ENCODE data around the gene SAMSN1.

The SAMSN1 gene

DNA sequence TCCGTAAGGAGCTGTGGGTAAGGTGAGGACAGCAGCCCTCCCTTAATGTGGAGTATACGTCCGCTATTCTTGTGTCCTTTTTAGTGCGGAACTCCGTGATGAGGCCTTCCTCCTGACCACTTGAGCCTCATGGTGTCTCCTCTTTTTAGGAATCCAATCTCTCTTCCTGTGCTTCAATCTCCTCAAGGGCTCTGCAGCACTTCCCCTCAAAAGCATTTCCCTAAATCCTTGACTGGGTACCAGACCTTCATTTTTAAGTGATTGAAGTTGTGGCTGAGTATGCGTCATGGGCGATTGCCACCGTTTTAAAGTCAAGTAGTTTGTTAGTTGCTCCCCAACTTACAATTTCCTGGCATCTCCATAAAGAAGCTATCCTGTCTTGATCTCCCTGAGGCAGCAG is 62.8 kb downstream of the SAMSN1 start:
- DNase-seq = no peak

DNA sequence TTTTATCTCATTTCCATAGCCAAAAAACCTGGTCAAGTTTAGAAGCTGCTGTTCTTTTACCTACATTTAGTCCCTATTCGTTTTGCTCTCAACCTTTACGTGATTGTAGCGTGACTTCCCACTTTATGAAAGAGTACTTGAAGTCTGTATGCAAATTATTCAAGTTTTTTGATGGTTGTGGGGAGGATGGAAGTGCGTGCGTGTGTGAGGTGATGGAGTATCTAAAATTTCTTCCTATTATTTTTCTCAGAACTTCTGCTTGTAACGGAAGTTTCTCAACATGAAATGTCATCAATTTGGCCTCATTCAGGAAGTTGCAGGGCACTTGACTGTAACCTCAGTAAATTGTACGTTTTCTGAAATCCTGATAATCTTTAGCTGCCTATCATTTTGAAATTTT is 64.0 kb downstream of the SAMSN1 start:
- DNase-seq = peak; percentile 34

DNA sequence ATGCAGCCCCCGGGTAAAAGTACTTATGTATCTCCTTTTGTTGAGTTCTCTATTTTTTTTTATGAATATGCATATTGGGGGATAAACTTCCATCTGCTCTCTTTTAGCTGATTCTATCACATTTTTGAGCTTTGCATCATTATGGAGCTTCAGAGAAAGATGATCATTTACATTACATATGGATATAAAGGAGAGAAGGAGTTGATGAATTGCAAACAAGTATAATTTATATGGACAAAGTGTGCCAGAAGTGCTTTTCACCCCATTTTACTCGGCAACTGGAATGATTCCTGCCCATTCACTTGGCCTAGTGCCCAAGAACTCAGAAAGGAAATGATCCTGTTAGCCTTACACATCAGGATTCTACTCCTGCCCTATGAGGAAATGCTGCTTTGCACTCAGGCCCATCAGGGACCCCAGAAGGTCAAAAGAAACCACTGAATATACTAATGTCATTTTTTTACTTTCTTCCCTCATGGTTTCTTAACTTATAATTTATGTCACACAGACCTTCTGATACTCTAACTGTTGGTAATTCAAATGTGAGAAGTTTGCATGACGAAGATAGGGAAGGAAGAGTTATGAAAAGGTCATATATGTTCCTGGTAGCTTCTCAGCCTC is 65.6 kb downstream of the SAMSN1 start:
- DNase-seq = no peak

DNA sequence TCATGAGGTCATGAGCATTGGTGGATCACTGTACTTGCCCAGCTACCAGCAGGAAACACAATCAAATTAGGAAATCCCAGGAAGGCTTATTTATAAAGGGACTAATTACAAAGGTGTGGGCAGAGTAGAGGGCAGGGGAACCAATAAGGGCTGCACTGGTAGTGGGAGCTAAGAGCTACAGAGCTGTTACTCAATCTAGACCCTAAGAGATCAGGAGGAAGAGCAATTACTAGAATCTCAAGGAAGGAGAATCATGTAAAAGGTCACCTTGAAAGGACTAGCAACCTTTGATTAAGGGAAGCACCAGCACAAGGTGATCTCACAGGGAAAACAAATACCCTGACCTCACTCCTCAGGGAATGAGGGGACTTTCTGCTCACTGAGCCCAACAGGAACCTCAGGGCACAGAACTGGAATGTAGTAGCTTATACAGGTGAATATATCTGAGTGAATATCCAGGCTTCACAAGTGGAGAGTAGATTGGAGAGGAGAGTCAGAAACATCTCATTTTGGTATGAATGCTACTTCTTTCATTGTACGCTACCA is 66.8 kb downstream of the SAMSN1 start:
- no peak for DNase-seq

DNA sequence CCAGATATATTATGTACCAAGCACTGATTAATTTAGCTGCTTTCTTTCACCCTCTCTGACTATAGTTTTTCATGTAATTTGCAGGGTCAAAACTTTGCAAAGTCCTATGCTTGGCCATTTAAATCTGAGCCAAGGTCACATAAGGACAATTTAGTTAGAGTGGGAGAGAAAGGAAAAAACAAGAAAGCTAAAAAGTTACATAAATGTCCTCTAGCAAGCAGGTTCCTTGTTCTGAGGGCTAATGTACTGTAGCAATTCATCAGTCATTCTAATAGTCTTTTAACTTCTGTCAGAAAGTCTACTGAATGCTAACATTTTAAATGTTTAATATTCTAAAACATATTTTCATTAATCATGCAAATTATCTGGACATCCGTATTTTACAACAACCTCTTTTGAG is 68.3 kb downstream of the SAMSN1 start:
- DNase-seq = no peak

DNA sequence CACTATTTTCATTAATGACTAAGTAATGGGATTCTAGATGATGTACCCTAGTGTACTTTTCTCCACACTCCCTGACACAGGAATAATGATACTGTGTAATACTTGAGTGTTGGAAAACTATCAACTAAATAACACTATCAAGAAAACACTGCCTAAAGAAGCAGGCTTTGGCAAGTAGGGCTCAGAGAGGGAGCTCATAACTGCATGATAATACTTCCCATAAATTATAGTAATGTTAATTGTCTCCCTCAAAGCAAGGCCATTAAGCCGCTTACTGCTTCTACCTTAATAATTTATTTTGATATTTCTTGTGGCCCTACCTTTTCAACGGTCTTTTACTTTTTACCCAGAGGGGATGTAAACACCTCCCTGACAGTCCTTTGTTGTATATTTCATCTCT is 69.0 kb downstream of the SAMSN1 start:
- DNase-seq = no peak

DNA sequence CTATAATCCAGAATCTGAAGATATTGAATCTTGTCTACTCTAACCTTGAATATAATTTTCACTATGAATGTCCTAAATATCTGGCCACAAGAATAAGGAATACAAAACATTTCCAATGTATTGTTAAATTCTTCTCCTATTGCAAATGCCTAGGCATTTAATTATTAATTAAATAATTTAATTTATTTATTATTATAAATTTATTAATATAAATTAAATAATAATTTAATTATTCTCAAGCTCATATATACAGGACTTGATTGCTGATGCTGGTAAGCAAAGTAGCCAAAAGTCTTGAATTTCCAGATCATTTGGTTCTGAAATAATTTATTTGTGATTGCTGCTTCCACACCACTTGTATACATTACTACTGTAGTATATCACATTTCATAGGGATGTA is 71.1 kb downstream of the SAMSN1 start:
- DNase-seq = no peak

DNA sequence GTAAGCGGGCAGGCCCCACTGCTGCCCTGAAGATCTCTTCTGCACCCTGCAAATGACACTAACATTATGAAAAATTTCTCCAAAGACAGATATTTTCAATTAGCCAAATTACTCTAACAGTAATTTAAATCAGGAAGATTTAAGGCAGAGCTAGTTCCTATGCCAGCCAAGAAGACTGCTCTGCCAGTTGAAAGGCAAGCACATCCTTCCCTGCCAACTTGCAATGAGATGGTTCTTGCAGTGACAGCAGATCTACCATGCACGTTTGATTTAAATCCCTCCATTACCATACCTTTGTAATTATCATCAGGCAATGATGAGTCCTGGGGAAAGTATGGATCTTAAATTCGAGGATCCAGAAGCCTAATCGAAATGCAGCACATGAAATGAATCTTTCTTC is 76.5 kb downstream of the SAMSN1 start:
- DNase-seq = no peak

DNA sequence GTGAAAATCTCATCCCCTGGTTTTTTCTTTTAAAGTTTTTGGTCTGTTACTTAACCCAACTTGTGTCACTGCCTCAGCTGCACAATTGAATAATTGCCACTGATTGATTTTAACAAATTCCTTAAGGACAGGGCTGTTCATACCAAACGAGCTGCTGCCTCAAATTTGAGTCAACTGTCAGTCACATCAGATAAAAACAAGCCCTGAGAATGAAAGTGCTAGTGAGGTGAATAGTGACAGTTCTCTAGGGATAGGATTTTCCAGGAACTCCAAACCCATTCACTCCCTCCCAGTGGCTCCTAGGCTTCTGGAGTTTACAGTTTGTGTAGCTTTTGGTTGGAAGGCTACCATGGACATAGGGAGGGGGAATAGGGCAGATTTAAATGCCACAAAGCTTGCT is 79.4 kb downstream of the SAMSN1 start:
- DNase-seq = no peak

DNA sequence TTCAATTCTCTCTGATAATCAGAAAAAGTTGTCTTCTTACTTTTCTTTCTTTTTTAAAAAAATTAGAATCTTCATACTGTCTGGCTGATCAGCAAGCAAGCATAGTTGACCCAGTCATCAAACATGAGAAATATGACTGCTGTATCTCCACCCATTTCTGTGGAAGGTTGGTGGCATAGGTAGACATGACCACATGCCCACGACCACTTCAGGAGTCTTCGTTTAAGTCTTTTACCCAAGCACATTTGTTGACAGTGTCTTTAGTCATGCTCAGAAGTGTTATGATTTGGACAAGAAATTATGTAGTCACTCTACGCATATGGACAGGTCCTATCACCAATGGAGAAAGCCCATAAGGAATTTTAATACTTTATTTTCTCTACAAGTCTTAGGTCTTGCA is 88.4 kb downstream of the SAMSN1 start:
- no peak for DNase-seq

DNA sequence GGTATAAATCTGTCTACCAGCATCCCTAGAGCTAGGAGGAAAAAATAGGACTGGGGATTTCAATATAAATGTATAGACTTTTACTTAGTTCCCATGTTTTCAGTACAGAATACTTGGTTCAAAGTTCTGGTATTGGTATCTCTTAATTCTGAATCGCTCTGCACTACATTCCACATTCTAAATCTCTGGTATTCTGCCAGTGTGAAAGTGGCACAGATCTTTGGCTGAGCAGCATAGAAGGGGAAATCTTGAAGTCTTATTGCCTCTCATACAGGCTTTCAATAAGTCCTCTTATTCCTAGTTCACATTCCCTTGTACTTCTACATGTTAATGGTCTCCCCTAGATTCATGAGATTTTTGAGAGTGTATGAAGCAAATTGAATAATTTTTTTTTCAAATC is 89.2 kb downstream of the SAMSN1 start:
- DNase-seq = no peak

DNA sequence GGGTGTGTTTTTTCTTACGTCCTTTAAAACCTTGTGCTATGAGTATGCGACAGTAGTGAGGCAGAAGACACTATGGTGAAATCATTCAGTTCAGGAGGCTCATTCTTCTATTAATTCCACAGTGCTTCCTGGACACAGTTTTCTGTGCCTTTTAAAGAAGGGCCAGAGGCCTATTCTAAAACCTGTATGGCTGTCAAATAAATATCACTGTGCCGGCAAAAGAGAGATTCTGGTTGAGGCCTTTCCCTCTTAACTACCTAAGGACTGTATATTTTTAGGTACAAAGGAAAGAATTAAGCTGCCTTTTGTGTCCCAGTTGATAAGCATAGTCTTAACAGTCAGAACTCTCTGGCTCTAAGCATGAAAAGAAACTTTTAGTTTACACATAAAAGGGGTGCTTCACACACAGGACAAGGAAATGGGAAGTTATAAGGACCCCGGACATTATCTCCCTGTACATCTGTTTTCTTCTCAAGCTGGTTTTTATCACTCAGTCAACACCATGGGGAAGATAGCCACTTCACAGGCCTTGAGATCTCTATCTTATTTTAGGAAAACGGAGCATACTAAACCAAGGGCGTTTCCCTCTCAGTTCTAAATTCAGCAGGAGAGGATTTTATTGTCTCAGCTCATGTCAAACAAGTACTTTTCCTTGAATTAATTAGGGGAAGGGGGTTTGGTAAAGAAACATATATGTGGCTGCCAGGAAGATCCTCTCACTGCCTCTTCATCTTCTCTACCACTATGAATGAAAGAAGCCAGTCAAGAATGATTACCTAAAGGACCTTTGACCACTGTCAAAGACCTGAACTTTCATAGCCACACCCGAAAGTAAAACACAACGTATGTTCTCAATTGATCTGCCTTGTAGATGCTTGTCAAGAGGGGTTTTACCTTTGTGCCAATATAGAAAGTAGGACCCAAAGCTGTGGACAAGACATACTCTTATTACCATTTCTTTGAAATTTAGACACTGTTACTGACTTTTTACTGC is 91.8 kb downstream of the SAMSN1 start:
- no peak for DNase-seq

DNA sequence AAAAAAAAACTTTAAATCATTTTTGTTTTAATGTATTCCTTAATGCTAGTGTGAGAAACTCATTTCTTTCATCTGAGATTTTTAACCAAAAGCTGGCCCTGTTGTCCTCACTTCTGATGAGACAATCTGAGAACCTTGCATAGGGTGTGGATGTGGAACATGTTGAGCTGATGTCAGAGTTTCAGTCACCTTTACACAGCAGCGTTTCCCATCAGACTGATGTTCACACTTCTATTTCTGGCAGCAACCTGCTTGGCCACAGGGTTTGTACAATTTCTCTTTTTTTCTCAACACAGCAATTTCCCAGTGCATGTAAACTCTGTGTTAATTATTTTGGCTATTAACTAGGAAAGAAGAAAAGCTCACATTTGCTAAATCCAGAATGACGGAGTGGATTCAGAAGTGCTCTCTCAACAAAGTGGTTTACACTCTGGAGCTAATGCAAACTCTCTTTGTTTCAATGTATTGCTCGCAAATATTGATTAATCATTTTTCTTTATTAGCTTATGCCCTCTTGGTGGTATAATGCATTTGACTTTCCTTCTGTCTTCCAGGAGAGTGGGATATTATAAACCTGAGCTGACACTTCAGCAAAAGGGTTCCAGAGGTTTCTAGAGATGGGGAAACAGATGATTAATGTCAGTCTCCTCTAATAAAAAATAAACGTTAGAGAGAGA is 92.6 kb downstream of the SAMSN1 start:
- DNase-seq = peak; percentile 19

DNA sequence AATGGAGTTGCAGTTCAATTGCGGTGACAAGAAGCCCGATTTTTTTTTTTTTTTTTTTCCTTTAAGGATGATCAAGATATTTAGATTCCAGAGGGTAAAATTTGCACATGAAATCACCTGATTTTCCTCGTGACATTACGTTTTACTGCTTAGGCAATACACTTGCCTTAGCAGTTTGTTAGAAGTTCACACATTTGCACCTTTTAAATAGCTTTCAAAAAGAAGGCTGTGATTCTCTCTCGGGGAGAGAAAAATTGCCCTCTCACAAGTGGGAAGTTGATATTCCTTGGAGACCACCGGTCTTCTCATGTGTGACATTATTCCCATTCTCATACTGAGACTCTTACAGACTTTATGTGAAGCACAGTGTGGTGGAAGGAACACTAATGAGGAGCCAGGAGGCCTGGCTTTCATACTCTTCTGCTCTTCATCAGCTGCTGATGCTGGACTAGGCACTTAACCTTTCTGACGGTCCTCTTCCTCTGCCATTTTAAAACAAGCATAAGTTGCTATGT is 93.3 kb downstream of the SAMSN1 start:
- no peak for DNase-seq

DNA sequence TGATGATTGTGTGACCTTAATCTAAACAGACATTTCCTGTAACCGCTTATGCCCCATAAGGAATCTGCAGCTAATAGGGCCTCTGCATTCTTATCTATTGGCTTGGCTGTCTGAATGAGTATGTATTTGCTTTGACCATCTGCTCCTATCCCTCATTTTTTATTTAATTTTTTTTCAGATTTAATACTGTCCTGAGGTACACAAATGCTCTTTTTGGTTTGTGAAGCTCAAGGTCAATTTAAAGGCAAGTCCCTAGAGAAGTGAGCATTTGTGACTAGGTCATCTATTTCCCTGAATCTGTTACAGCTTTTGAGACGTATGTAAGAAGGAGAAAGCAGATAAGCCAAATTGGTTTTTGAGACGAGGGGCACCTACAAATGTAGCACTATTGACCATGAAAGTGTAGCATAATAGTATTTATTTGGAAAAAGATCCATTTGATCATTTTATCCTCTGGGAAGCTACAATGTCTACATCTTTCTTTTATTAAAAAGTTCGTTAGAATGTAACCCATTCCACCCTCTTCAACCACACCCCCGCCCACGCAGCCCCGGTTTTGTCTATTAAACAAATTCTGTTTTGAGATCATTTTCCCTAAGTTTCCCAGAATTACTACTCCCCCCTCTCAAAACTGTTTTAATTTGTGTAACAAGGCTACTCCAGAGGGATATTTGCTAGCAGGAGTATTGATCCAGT is 93.9 kb downstream of the SAMSN1 start:
- no peak for DNase-seq

DNA sequence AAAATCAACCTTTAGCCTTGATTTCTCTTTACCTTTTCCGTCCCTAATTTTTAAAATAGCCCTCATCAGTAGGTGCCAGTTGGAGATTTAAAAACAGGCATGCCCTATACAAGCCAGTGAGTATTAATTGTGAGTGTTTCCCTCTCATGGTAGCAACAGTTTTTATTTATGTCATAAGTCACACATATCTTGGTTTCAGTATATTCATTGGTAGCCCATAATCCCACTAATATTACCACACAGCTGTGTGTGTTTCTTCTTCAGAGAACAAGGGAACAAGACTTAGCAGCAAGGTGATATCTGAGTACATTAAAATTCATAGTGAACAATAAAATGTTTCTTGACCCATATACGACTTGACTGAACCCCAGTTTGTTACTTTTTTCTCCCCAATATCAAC is 94.6 kb downstream of the SAMSN1 start:
- DNase-seq = no peak

DNA sequence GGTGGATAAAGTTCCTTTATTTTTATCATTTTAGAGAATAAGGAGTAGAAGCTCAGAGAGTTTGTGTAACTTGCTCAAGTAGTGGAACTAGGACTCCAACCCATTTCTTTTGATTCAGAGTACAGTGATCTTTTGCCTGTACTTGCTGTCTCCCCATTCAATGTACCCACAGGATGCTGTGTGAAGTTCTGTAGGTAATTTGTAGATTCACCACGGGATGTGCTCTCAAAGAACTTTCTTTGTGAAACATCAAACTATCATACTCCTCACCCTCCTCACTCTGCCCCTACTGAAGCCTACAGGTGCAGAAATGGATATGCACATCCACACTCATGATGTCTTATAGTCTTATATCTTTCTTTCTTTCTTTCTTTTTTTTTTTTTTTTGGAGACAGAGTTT is 97.3 kb downstream of the SAMSN1 start:
- DNase-seq = no peak

DNA sequence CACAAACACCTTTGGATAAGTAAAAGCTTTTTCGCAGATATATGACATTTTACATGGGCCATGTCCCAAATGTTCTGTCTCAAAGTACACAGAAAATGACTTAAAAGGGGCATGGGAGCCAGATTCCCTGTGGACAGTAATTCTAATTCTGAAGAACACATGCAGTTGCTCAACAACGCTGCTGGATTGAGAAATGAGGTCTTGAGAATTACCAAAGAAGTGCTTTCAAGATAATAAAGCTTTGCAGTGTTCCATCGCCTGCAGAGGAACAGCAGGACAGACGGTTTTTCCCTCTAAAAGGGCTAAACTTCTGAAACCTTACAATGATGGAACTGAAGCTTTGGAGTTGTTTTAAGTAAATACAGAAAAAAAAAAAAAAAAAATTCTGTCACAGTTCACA is 107.9 kb downstream of the SAMSN1 start:
- no peak for DNase-seq

DNA sequence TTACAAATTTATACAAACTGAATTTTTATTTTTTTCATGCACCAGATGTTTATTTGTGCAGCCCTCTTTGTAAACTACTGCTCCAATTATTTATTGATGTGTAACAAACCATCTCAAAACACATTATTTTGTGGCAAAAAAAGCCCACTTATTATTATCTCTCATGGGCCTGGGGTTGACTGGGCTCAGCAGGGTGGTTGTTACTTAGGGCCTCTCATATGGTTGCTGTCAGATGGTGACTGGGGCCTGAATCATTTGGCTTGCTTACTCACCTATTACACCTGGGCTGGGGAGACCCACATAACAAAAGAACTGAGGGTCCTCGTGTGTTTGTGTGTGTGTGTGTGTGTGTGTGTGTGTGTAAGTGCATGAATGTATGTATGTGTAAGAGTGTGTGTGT is 110.7 kb downstream of the SAMSN1 start:
- no peak for DNase-seq
